DMS 273 (cell line): ENCODE measurements around the gene HS3ST6.
"Not testable (repeated sequence)": the region's sequence is repeated elsewhere in the genome, so short reads cannot be mapped to it uniquely, and the experiment has no call there.

Experiments
- DNase-seq: peaks from one replicate; lab custom pipeline; 2025; ENCODE audit not compliant: unreplicated experiment; lab: John Stamatoyannopoulos, UW

Gene HS3ST6

GRCh38 chr16:1918351-1919326, at the start of gene HS3ST6:
Gene HS3ST6, minus strand, starts transcription at chr16:1918415. Its CDS starts 92 bp downstream, at chr16:1918323.
- no peak for DNase-seq

- DNase-seq: no peak
These were observed 48.2 kb upstream of the HS3ST6 start, which contains the start of gene RNF151 for GRCh38 chr16:1966460-1966859. Gene RNF151, plus strand, starts transcription at chr16:1966856. Its CDS starts 26 bp downstream, at chr16:1966882.

- DNase-seq: peak; percentile 55
These were observed 47.3 kb upstream of the HS3ST6 start for GRCh38 chr16:1965396-1966001.

- peak; percentile 99 for DNase-seq
These were observed 46.5 kb upstream of the HS3ST6 start, which contains the start of gene RPS2 for GRCh38 chr16:1964506-1965395. Gene RPS2, minus strand, starts transcription at chr16:1964826. Its CDS starts 201 bp downstream, at chr16:1964625.

- peak; percentile 68 for DNase-seq
These were observed 45.7 kb upstream of the HS3ST6 start for GRCh38 chr16:1963806-1964505.

GRCh38 chr16:1962161-1963153, 44.2 kb upstream of the HS3ST6 start:
- peak; percentile 52 for DNase-seq

GRCh38 chr16:1961651-1962067, 43.4 kb upstream of the HS3ST6 start:
- peak; percentile 91 for DNase-seq

- peak; percentile 96 for DNase-seq
These were observed 42.7 kb upstream of the HS3ST6 start for GRCh38 chr16:1960665-1961630.

- DNase-seq: peak; percentile 98
These were observed 41.2 kb upstream of the HS3ST6 start, which contains the start of gene NDUFB10 for GRCh38 chr16:1959269-1960039. Gene NDUFB10, plus strand, starts transcription at chr16:1959538. Its CDS starts 87 bp downstream, at chr16:1959625.

- DNase-seq: no peak
These were observed 40.6 kb upstream of the HS3ST6 start for GRCh38 chr16:1958715-1959268.

GRCh38 chr16:1958143-1958491, 39.9 kb upstream of the HS3ST6 start:
- not testable (repeated sequence) for DNase-seq

GRCh38 chr16:1957434-1958142, 39.4 kb upstream of the HS3ST6 start:
- not testable (repeated sequence) for DNase-seq

- DNase-seq: no peak
These were observed 35.5 kb upstream of the HS3ST6 start for GRCh38 chr16:1953734-1954133.

GRCh38 chr16:1950559-1950958, 32.3 kb upstream of the HS3ST6 start:
- no peak for DNase-seq

GRCh38 chr16:1950047-1950446, 31.8 kb upstream of the HS3ST6 start:
- peak; percentile 45 for DNase-seq

- DNase-seq: no peak
These were observed 31.3 kb upstream of the HS3ST6 start for GRCh38 chr16:1949507-1949906.
